HepG2 (cell line): ENCODE data around the gene INPP1. TPM values are rescaled to one million over a fixed set of nuclear protein-coding genes. Genes with fewer than 3 reads are reported as not detected.

Source experiments
- BRD4 ChIP-seq: sonication (generic); formaldehyde crosslinking; IDR thresholded peaks from 2 replicates; pipeline ENCODE4 v1.4.0; 2020; ENCODE audit warnings: missing genetic modification reagents
- E2F1 ChIP-seq: sonication (generic); formaldehyde crosslinking; IDR thresholded peaks from 2 replicates; pipeline ENCODE4 v1.5.0; 2020; ENCODE audit warnings: missing genetic modification reagents
- KLF6 ChIP-seq: IDR thresholded peaks from 2 replicates; pipeline ENCODE4 v1.8.0; 2016; ENCODE audit warnings: missing biosample characterization, missing genetic modification reagents
- RNF2 ChIP-seq: fragments of 450-650 bp; conservative IDR thresholded peaks from 2 replicates; pipeline ENCODE4 v1.6.1; 2016; ENCODE audit warnings: low read depth
- SIN3B ChIP-seq: fragments of 150-350 bp; IDR thresholded peaks from 2 replicates; pipeline ENCODE4 v1.6.1; 2014; ENCODE audit warnings: low read length
- SOX6 ChIP-seq, 2 experiments: fragments of 450-650 bp in 1 of 2; sonication (generic) in 1 of 2; formaldehyde crosslinking in 1 of 2; IDR thresholded peaks; 2 replicates each; pipeline versions ENCODE4 v1.4.0 to v1.6.1; 2017 to 2020; ENCODE audit warnings: antibody characterized with exemption in 1 of 2, mild to moderate bottlenecking in 1 of 2, missing genetic modification reagents in 1 of 2
- THAP7 ChIP-seq: sonication (generic); formaldehyde crosslinking; IDR thresholded peaks from 2 replicates; pipeline ENCODE4 v1.8.1; 2023; ENCODE audit warnings: mild to moderate bottlenecking, missing genetic modification reagents
- ZBED4 ChIP-seq: sonication (generic); formaldehyde crosslinking; IDR thresholded peaks from 2 replicates; pipeline ENCODE4 v1.4.0; 2020; ENCODE audit warnings: missing genetic modification reagents, borderline replicate concordance
- ZC3H4 ChIP-seq: sonication (generic); formaldehyde crosslinking; IDR thresholded peaks from 2 replicates; pipeline ENCODE4 v1.4.0; 2020; ENCODE audit warnings: missing genetic modification reagents, borderline replicate concordance
- ZNF142 ChIP-seq: sonication (generic); formaldehyde crosslinking; IDR thresholded peaks from 2 replicates; pipeline ENCODE4 v1.4.0; 2020; ENCODE audit warnings: missing genetic modification reagents
- ZNF543 ChIP-seq: sonication (generic); formaldehyde crosslinking; IDR thresholded peaks from 2 replicates; pipeline ENCODE4 v1.4.0; 2020; ENCODE audit warnings: mild to moderate bottlenecking, missing genetic modification reagents
- ZNF800 ChIP-seq: sonication (generic); formaldehyde crosslinking; IDR thresholded peaks from 2 replicates; pipeline ENCODE4 v1.4.0; 2020; ENCODE audit warnings: missing genetic modification reagents
- polyA plus RNA-seq, 8 experiments: library from polyadenylated mRNA; depleted of rRNA in 3 of 8; stranded (reverse) in 7 of 8; unstranded in 1 of 8; fragments of >200 nt; fragmentation: Illumina TruSeq in 4 of 8; extraction: Trizol in 4 of 8; gene quantifications; 2 replicates each; pipeline versions ENCODE4 v1.2.1 to v1.2.3, GENCODE V29; 2011 to 2016; ENCODE audit warnings: low read depth in 4 of 8, missing spikeins in 1 of 8, mixed read lengths in 1 of 8; ENCODE audit not compliant: insufficient read depth in 1 of 8
- total RNA-seq, 5 experiments: library from RNA; depleted of rRNA; stranded (reverse); fragments of >200 nt; fragmentation: Illumina TruSeq; extraction: Trizol; gene quantifications; 2 replicates each; pipeline ENCODE4 v1.2.3, GENCODE V29; 2016; ENCODE audit warnings: low read depth in 1 of 5

The INPP1 gene
- total and polyA plus RNA-seq, 2 of the 13 experiments (the other 11 are each of a cell fraction or from before 2014, with no cell fraction given), result 10.0 to 13.3 TPM

- TF ChIP-seq ZBED4 (no peak), SIN3B (no peak), KLF6 (CRISPR knock-in tag) (no peak), RNF2 (no peak), SOX6 (IDR thresholded peaks at IDR 0.05) (no peak), SOX6 (CRISPR knock-in tag; IDR thresholded peaks at IDR 0.05) (no peak), ZC3H4 (CRISPR knock-in tag) (no peak), ZNF543 (CRISPR knock-in tag) (no peak), BRD4 (CRISPR knock-in tag) (no peak), ZNF142 (CRISPR knock-in tag) (no peak), ZNF800 (CRISPR knock-in tag) (0 out of 2 replicates have a peak, but pooled peaks have one; percentile 1), E2F1 (CRISPR knock-in tag) (0 out of 2 replicates have a peak, but pooled peaks have one; percentile 10), THAP7 (CRISPR knock-in tag) (0 out of 2 replicates have a peak, but pooled peaks have one; percentile 1)
Observed at GRCh38 chr2:190351955-190352354, 8.6 kb downstream of the INPP1 start (continued).
